ENCODE measurements around the gene HSPB7.

Gene HSPB7

GRCh38 chr1:15969321-15969880 lies 48.4 kb downstream of the HSPB7 start:
- ChIA-PET CTCF (interaction anchor here (1.0 kb wide), 1 partner anchor 18 kb away, joined by 4 read pairs; no protein-coding TSS in a partner anchor), POLR2A (no interaction called here)
- DNase-seq (ENCODE audit: extremely low spot score), result no peak
- TF ChIP-seq, protein P1, sequence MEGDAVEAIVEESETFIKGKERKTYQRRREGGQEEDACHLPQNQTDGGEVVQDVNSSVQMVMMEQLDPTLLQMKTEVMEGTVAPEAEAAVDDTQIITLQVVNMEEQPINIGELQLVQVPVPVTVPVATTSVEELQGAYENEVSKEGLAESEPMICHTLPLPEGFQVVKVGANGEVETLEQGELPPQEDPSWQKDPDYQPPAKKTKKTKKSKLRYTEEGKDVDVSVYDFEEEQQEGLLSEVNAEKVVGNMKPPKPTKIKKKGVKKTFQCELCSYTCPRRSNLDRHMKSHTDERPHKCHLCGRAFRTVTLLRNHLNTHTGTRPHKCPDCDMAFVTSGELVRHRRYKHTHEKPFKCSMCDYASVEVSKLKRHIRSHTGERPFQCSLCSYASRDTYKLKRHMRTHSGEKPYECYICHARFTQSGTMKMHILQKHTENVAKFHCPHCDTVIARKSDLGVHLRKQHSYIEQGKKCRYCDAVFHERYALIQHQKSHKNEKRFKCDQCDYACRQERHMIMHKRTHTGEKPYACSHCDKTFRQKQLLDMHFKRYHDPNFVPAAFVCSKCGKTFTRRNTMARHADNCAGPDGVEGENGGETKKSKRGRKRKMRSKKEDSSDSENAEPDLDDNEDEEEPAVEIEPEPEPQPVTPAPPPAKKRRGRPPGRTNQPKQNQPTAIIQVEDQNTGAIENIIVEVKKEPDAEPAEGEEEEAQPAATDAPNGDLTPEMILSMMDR (IDR thresholded peaks at IDR 0.05; ENCODE audit: control extremely low read depth, extremely low read depth, low read depth, missing control alignments), result no peak

DNA sequence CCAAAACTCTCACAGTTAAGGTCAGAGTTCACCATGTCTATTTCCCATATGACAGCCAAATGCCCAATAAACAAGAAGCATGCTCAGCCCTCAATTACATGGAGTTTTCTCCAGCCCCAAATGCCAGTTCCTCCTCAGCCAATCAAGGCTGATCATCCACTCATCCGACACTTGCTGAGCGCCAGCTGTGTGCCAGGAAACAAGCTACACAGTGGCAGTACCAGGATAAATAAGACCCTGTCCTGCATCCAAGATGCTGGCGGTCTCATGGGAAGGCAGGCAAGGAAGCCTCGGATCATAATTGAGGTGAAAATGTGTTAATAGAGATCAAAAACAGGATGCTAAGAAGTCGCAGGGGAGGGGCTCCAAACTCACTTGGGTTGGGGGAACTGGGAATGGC lies 49.7 kb downstream of the HSPB7 start:
- CTCF ChIA-PET, result interaction anchor here (1.0 kb wide), 1 partner anchor 16 kb away, joined by 4 read pairs; no protein-coding TSS in a partner anchor
- POLR2A ChIA-PET, result no interaction called here
- TF ChIP-seq, protein P1 (IDR thresholded peaks at IDR 0.05; ENCODE audit: control extremely low read depth, extremely low read depth, low read depth, missing control alignments), result no peak
- no peak for DNase-seq (ENCODE audit: extremely low spot score)

DNA sequence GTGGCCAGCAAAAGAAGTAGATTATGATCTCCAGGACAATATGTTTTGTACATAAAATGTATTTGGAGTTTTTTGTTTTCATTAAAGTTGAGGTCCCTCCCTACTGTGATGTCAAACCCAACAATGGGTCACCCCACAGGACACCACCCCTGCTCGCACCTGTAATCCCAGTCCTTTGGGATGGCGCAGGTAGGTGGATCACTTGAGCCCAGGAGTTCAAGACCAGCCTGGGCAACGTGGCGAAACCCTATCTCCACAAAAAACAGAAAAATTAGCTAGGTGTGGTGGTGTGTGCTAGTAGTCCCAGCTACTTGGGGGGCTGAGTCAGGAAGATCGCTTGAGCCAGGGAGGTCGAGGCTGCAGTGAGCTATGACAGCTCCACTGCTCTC lies 50.9 kb downstream of the HSPB7 start:
- CTCF ChIA-PET, result no interaction called here
- no peak for DNase-seq (ENCODE audit: extremely low spot score)
- TF ChIP-seq, protein P1 (IDR thresholded peaks at IDR 0.05; ENCODE audit: control extremely low read depth, extremely low read depth, low read depth, missing control alignments), result no peak
- POLR2A ChIA-PET, result interaction anchor here (1.3 kb wide), 1 partner anchor 17 kb away, joined by 6 read pairs; no protein-coding TSS in a partner anchor

- POLR2A ChIA-PET, result interaction anchor here (1.2 to 1.3 kb wide), 2 partner anchors 9 to 17 kb away, joined by 6 to 8 read pairs; partner anchors contain the start of gene ZBTB17
- peak; percentile 83 for DNase-seq (ENCODE audit: extremely low spot score)
- TF ChIP-seq, protein P1 (IDR thresholded peaks at IDR 0.05; ENCODE audit: control extremely low read depth, extremely low read depth, low read depth, missing control alignments), result no peak
- CTCF ChIA-PET, result interaction anchor here (1.1 to 1.2 kb wide), 2 partner anchors 9 to 117 kb away, joined by 3 to 7 read pairs; partner anchors contain the start of gene ZBTB17
Observed at GRCh38 chr1:15966081-15966955, 51.5 kb downstream of the HSPB7 start.

- CTCF ChIA-PET, result interaction anchor here (0.6 to 1.4 kb wide), 6 partner anchors 10 to 173 kb away, joined by 3 to 7 read pairs (median 3); partner anchors contain the start of gene ZBTB17
- peak; percentile 29 for DNase-seq (ENCODE audit: extremely low spot score)
- POLR2A ChIA-PET, result interaction anchor here (1.2 to 1.3 kb wide), 2 partner anchors 10 to 16 kb away, joined by 6 to 8 read pairs; partner anchors contain the start of gene ZBTB17
- TF ChIP-seq, protein P1 (IDR thresholded peaks at IDR 0.05; ENCODE audit: control extremely low read depth, extremely low read depth, low read depth, missing control alignments), result no peak
Observed at GRCh38 chr1:15965228-15965767, 52.5 kb downstream of the HSPB7 start.
